Measurements from ENCODE around the gene CACNA2D3. TPM values are rescaled to one million over a fixed set of nuclear protein-coding genes. Genes with fewer than 3 reads are reported as not detected.

CACNA2D3 gene
- total RNA-seq, 2 donors from 2014 or later: 0.42 to 0.98 TPM

DNA sequence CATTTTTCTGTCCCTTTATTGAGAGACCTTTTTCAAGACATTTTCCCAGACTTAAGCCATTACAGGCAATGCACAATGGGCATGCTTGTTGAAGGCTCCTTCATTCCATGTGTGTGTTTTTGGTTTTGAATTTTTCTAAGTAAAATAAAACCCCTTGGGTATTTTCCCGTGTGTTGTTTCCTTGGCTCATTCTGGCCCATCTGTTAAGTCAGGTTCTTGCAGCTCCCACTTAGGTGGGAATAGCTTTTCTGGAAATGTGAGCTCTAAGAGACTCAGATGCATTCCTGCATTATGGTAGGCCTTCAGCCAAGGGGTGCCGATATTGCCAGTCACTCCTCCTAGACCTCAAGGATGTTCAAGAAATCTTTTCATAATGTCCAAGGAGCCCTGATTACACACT, 314.9 kb downstream of the CACNA2D3 start:
- H3K27me3 ChIP-seq: no peaks in the 10 kb centered on the region
- TF ChIP-seq, protein P1, sequence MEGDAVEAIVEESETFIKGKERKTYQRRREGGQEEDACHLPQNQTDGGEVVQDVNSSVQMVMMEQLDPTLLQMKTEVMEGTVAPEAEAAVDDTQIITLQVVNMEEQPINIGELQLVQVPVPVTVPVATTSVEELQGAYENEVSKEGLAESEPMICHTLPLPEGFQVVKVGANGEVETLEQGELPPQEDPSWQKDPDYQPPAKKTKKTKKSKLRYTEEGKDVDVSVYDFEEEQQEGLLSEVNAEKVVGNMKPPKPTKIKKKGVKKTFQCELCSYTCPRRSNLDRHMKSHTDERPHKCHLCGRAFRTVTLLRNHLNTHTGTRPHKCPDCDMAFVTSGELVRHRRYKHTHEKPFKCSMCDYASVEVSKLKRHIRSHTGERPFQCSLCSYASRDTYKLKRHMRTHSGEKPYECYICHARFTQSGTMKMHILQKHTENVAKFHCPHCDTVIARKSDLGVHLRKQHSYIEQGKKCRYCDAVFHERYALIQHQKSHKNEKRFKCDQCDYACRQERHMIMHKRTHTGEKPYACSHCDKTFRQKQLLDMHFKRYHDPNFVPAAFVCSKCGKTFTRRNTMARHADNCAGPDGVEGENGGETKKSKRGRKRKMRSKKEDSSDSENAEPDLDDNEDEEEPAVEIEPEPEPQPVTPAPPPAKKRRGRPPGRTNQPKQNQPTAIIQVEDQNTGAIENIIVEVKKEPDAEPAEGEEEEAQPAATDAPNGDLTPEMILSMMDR (IDR thresholded peaks at IDR 0.05): no peak
- no peak overlapping the region for H3K4me3 ChIP-seq
- DNase-seq: no peak
- no peak overlapping the region for H3K27ac ChIP-seq
- intact Hi-C loops (cut with DNase I): no loop called here
- no peaks in the 10 kb centered on the region for H3K9me3 ChIP-seq
- no peaks in the 10 kb centered on the region for H3K36me3 ChIP-seq
- H3K4me1 ChIP-seq: no peaks in the 10 kb centered on the region
- H3K9ac ChIP-seq (ENCODE audit: low read depth in 2 of 2, low read length in 2 of 2): no peak overlapping the region

DNA sequence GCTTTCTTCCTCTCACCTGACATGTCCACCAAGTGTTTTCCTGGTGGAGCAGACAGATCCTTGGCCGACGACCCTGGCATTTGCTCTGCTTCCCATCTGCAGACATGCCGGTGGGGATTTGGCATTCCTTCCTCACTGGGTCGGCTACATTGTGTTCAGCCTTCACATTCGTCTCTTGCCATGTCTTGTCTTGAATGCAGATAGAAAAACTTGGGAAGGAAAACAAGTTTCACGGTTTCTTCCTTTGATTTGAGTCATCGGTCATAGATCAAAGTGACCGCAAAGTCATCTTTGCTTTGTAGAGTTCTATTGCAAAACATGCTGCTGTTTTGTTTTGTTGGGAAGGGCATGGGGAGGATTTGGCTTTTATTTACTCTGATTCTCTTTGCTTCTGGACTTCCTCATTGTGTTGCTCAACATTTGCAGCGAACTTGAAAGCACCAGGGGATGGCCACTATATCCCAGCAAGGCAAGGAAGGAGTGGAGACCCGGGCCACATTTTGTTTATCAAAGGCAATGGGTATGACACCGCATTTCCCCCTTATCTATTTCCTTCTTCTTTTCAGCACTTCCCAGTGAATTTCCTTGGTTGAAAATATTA, 321.3 kb downstream of the CACNA2D3 start:
- Histone ChIP-seq H3K9ac (ENCODE audit: low read depth in 2 of 2, low read length in 2 of 2) (no peak overlapping the region), H3K36me3 (no peaks in the 10 kb centered on the region), H3K27me3 (no peaks in the 10 kb centered on the region), H3K4me1 (no peaks in the 10 kb centered on the region), H3K9me3 (no peaks in the 10 kb centered on the region), H3K27ac (no peak overlapping the region), H3K4me3 (no peak overlapping the region)
- intact Hi-C loops (cut with DNase I): no loop called here
- TF ChIP-seq, protein P1 (IDR thresholded peaks at IDR 0.05): no peak
- DNase-seq: no peak

DNA sequence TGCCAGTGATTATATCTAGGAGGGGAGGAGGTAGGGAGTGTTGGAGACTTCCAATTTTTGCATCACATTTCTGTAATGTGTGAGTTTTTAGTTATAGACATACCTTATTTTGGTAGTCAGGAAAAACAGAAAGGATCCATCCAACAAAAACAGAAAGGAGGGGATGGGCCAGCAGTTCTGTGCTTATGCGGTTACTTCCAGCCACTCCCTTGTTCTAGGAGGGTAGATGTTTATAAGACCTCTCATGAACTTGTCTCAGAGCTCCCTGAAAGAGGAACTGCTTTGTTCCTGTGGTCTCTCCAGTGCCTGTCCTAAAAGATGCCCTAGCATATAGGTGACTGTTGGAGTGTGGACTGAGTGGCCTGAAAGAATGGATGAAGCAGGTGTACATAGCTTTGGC, 323.3 kb downstream of the CACNA2D3 start:
- intact Hi-C loops (cut with DNase I): no loop called here
- Histone ChIP-seq H3K27me3 (no peaks in the 10 kb centered on the region), H3K9me3 (no peaks in the 10 kb centered on the region), H3K9ac (ENCODE audit: low read depth in 2 of 2, low read length in 2 of 2) (no peak overlapping the region), H3K36me3 (no peaks in the 10 kb centered on the region), H3K27ac (no peak overlapping the region), H3K4me1 (no peaks in the 10 kb centered on the region), H3K4me3 (no peak overlapping the region)
- DNase-seq: no peak
- TF ChIP-seq, protein P1 (IDR thresholded peaks at IDR 0.05): no peak

DNA sequence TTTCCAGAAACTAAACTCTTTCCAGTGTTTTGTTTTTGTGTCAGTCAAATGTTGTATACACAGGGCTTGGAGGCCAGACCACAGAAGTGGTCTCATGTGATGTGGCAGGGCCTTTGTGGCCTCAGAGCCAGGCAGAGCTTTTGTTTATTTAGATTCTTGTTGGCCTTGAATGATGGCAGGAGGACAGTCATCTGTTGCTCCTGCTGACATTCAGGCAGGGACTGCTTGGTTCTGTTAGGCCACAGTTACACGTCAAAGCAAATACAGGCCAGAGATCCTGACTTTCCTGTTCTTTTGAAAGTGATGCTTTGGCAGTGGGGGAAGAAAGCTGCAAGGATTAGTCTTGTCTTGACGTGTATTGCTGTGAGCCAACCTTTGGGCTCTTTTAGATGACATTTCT, 325.1 kb downstream of the CACNA2D3 start:
- H3K9ac ChIP-seq (ENCODE audit: low read depth in 2 of 2, low read length in 2 of 2): no peak overlapping the region
- no peaks in the 10 kb centered on the region for H3K9me3 ChIP-seq
- DNase-seq: no peak
- no peaks in the 10 kb centered on the region for H3K27me3 ChIP-seq
- no peak overlapping the region for H3K27ac ChIP-seq
- no peak overlapping the region for H3K4me3 ChIP-seq
- intact Hi-C loops (cut with DNase I): no loop called here
- H3K4me1 ChIP-seq: no peaks in the 10 kb centered on the region
- H3K36me3 ChIP-seq: no peaks in the 10 kb centered on the region
- TF ChIP-seq, protein P1 (IDR thresholded peaks at IDR 0.05): no peak

DNA sequence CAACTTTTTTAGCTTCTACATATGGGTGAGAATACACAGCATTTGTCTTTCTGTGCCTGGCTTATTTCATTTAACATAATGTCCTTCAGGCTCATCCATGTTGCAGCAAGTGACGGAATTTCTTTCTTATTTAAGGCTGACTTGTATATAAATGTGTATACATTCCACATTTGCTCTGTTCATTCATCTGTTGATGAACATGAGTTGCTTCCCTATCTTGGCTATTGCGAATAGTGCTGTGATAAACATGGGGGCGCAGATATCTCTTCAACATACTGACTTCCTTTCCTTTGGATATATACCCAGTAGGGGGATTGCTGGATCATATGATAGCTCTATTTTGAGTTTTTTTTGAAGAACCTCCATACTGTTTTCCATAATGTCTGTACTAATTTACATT, 332.5 kb downstream of the CACNA2D3 start:
- Histone ChIP-seq H3K9ac (ENCODE audit: low read depth in 2 of 2, low read length in 2 of 2) (no peak overlapping the region), H3K36me3 (no peaks in the 10 kb centered on the region), H3K9me3 (no peaks in the 10 kb centered on the region), H3K27ac (no peak overlapping the region), H3K4me1 (no peaks in the 10 kb centered on the region), H3K4me3 (no peak overlapping the region), H3K27me3 (no peaks in the 10 kb centered on the region)
- TF ChIP-seq, protein P1 (IDR thresholded peaks at IDR 0.05): no peak
- intact Hi-C loops (cut with DNase I): no loop called here
- no peak for DNase-seq

All from colonic mucosa (tissue), 4 donors.